Pancreas (tissue), 10 donors: ENCODE data around the gene ZNF343. TPM values are rescaled to one million over a fixed set of nuclear protein-coding genes. Genes with fewer than 3 reads are reported as not detected.
A peak's percentile ranks its signal among the peaks of the same experiment; 100 is the strongest.

Source experiments
- ATAC-seq, 4 donors: fragments of 200-7000 bp; cut with Tn5 transposase; one replicate each; pipeline versions ENCODE4 v1.8.0 to v1.9.1; 2020; ENCODE audit warnings: mild to moderate bottlenecking in 4 of 4, moderate library complexity in 4 of 4
- DNase-seq, 6 donors: peaks; one replicate each; pipeline ENCODE4 v3.0.0-alpha.2; 2020
- FAIRE-seq: peaks from 2 replicates; lab custom pipeline; 2012; peaks lifted over from hg19 to GRCh38; lab: Jason Lieb, UNC
- H3K27ac ChIP-seq, 4 donors: fragments of 200-600 bp; sonication (generic); 1 replicate in 3 of 4; 2 replicates in 1 of 4; pipeline versions ENCODE4 v1.5.0 to v1.8.0; 2020
- H3K27me3 ChIP-seq, 4 donors: fragments of 200-600 bp; one replicate each; pipeline ENCODE4 v1.8.0; 2021
- H3K36me3 ChIP-seq, 3 donors: fragments of 200-600 bp; sonication (generic) in 1 of 3; one replicate each; pipeline versions ENCODE4 v1.5.0 to v1.8.0; 2020 to 2021
- H3K4me1 ChIP-seq, 3 donors: fragments of 200-600 bp; one replicate each; pipeline ENCODE4 v1.8.0; 2021
- H3K4me3 ChIP-seq, 4 donors: fragments of 200-600 bp; sonication (generic) in 2 of 4; one replicate each; pipeline versions ENCODE4 v1.5.0 to v1.8.0; 2020 to 2021
- H3K9me3 ChIP-seq, 4 donors: fragments of 200-600 bp; one replicate each; pipeline ENCODE4 v1.8.0; 2021
- CTCF ChIP-seq, 4 donors: fragments of 200-600 bp; sonication (generic) in 3 of 4; IDR thresholded peaks; one replicate each; pipeline versions ENCODE4 v1.5.0 to v1.8.0; 2021; ENCODE audit warnings: antibody characterized with exemption in 4 of 4
- WGBS, 2 donors: extraction: QIAGEN DNeasy Blood & Tissue Kit; methylation state at CpG; one replicate each; pipeline ENCODE4 v1.1.7; 2013; 5-methylcytosine and 5-hydroxymethylcytosine counted together
- intact Hi-C, 3 donors: fragments of 100-400 bp; cut with DNase I; formaldehyde crosslinking; loops; one replicate each; pipeline versions ENCODE4 v1.11.1 to v1.14.2; 2022
- polyA plus RNA-seq, 2 donors: library from polyadenylated mRNA; stranded (reverse); fragments of 200-250 nt; gene quantifications; one replicate each; pipeline ENCODE4 v1.2.3, GENCODE V29; 2013
- total RNA-seq, 6 donors: library from RNA; stranded (reverse); fragmentation: NEBNext Ultra II Directional in 4 of 6; extraction: Animal tissue kit (Norgen Biotek cat#: 25700) in 4 of 6; gene quantifications; one replicate each; pipeline versions ENCODE4 v1.2.1 to v1.2.4, GENCODE V29; 2021 to 2023
- donor health status: healthy with polysubstance abuse.
- donor health status: DM: no; HTN: no; CAD: no; lungs with moderate emphysema.
- donor health status: DM: no; HTN: no; CAD: no.
- donor health status: control.
- donor health status: control.
- donor health status: Bipolar disorder and iron deficiency.
- donor health status: DM: yes; HTN: yes; CAD: no.
- donor health status: DM: no; HTN: no; CAD: no.
- donor health status: DM: no; HTN: no; CAD: no.
- donor health status: DM: yes; HTN: yes; CAD: no.

Gene ZNF343
- total and polyA plus RNA-seq, 8 donors: 3.2 to 7.4 (median 4.7) TPM

GRCh38 chr20:2468581-2469407, 39.9 kb downstream of the ZNF343 start:
- intact Hi-C loops: no loop called here
- ATAC-seq (no peak), FAIRE-seq (no peak), DNase-seq (no peak)
- H3K9me3 ChIP-seq: no peaks in the 10 kb centered on the region
- no peaks in the 10 kb centered on the region for H3K27me3 ChIP-seq
- H3K27ac ChIP-seq: no peak overlapping the region
- 68 to 71% methylated on average over 11 of the region's 11 CpGs for WGBS, 2 donors
- H3K36me3 ChIP-seq: peaks cover 12 to 35% (median 32%) of the 10 kb centered on the region in 3 donors
- TF ChIP-seq CTCF (IDR thresholded peaks at IDR 0.05): no peak
- H3K4me3 ChIP-seq: peak overlapping the region in 1 of 4 donors; percentile 95
- H3K4me1 ChIP-seq: peaks cover 0 to 15% (median 10%) of the 10 kb centered on the region in 3 donors

GRCh38 chr20:2467412-2467811, 41.3 kb downstream of the ZNF343 start:
- TF ChIP-seq CTCF (IDR thresholded peaks at IDR 0.05): no peak
- FAIRE-seq (no peak), ATAC-seq (no peak), DNase-seq (no peak)
- intact Hi-C loops: no loop called here
- no peaks in the 10 kb centered on the region for H3K9me3 ChIP-seq
- no peaks in the 10 kb centered on the region for H3K27me3 ChIP-seq
- peaks cover 13 to 49% (median 45%) of the 10 kb centered on the region in 3 donors for H3K36me3 ChIP-seq
- no peak overlapping the region for H3K27ac ChIP-seq
- H3K4me3 ChIP-seq: no peak overlapping the region
- WGBS, 2 donors: 85% methylated on average over 5 of the region's 5 CpGs
- peaks cover 0 to 15% (median 10%) of the 10 kb centered on the region in 3 donors for H3K4me1 ChIP-seq

- intact Hi-C loops: no loop called here
Measured at GRCh38 chr20:2465100-2465499, 43.6 kb downstream of the ZNF343 start.

GRCh38 chr20:2463616-2464365, 44.9 kb downstream of the ZNF343 start:
- DNase-seq (no peak), FAIRE-seq (no peak), ATAC-seq (no peak)
- no peak overlapping the region for H3K4me3 ChIP-seq
- peaks cover 0 to 9% (median 5%) of the 10 kb centered on the region in 3 donors for H3K4me1 ChIP-seq
- 78 to 85% methylated on average over 9 of the region's 9 CpGs for WGBS, 2 donors
- no peaks in the 10 kb centered on the region for H3K9me3 ChIP-seq
- H3K36me3 ChIP-seq: peaks cover 17 to 75% (median 57%) of the 10 kb centered on the region in 3 donors
- no peak overlapping the region for H3K27ac ChIP-seq
- TF ChIP-seq CTCF (IDR thresholded peaks at IDR 0.05): no peak
- no peaks in the 10 kb centered on the region for H3K27me3 ChIP-seq
- intact Hi-C loops: no loop called here

More at GRCh38 chr20:2465100-2465499, 43.6 kb downstream of the ZNF343 start:
- 96 to 98% methylated on average over 6 of the region's 6 CpGs for WGBS, 2 donors
- Histone ChIP-seq H3K27me3 (no peaks in the 10 kb centered on the region), H3K4me1 (peaks cover 0 to 15% (median 10%) of the 10 kb centered on the region in 3 donors), H3K27ac (no peak overlapping the region), H3K4me3 (no peak overlapping the region), H3K9me3 (no peaks in the 10 kb centered on the region), H3K36me3 (peaks cover 17 to 72% (median 57%) of the 10 kb centered on the region in 3 donors)
- no peak for DNase-seq
- no peak for FAIRE-seq
- TF ChIP-seq CTCF (IDR thresholded peaks at IDR 0.05): no peak
- ATAC-seq: no peak
